Esophagus (tissue), 2 donors: ENCODE data around the gene PIP4K2C. TPM values are rescaled to one million over a fixed set of nuclear protein-coding genes. Genes with fewer than 3 reads are reported as not detected.
"Not testable (repeated sequence)": the region's sequence is repeated elsewhere in the genome, so short reads cannot be mapped to it uniquely, and the experiment has no call there.

Experiments
- H3K27ac ChIP-seq, 2 donors: one replicate each; pipeline ENCODE4 v1.5.1; 2013; ENCODE audit warnings: low read depth in 2 of 2, mild to moderate bottlenecking in 2 of 2, inconsistent platforms in 1 of 2, low read length in 1 of 2, moderate library complexity in 1 of 2
- H3K27me3 ChIP-seq, 2 donors: one replicate each; pipeline ENCODE4 v1.6.1; 2013; ENCODE audit warnings: low read length in 2 of 2, control low read depth in 1 of 2, mild to moderate bottlenecking in 1 of 2; ENCODE audit not compliant: insufficient read depth in 2 of 2, control insufficient read depth in 1 of 2
- H3K36me3 ChIP-seq, 2 donors: one replicate each; pipeline ENCODE4 v1.6.1; 2013; ENCODE audit warnings: low read length in 1 of 2; ENCODE audit not compliant: control insufficient read depth in 2 of 2, insufficient read depth in 2 of 2
- H3K4me1 ChIP-seq, 2 donors: one replicate each; pipeline ENCODE4 v1.6.1; 2013; ENCODE audit warnings: low read length in 1 of 2; ENCODE audit not compliant: control insufficient read depth in 2 of 2, insufficient read depth in 2 of 2
- H3K4me3 ChIP-seq, 2 donors: one replicate each; pipeline ENCODE4 v1.5.1; 2013; ENCODE audit warnings: low read length in 2 of 2, mild to moderate bottlenecking in 2 of 2, low read depth in 1 of 2, moderate library complexity in 1 of 2
- H3K9me3 ChIP-seq, 2 donors: one replicate each; pipeline ENCODE4 v1.6.1; 2013; ENCODE audit warnings: mild to moderate bottlenecking in 2 of 2, low read depth in 1 of 2, low read length in 1 of 2, moderate library complexity in 1 of 2; ENCODE audit not compliant: control insufficient read depth in 2 of 2, insufficient read depth in 1 of 2
- WGBS, 2 donors: extraction: QIAGEN DNeasy Blood & Tissue Kit; methylation state at CpG; one replicate each; pipeline ENCODE4 v1.1.7; 2013; 5-methylcytosine and 5-hydroxymethylcytosine counted together
- polyA plus RNA-seq, 2 donors: library from polyadenylated mRNA; stranded (reverse); fragments of 200-250 nt; gene quantifications; one replicate each; pipeline ENCODE4 v1.2.3, GENCODE V29; 2013
- donor health status: healthy with polysubstance abuse.
- donor health status: Bipolar disorder and iron deficiency.

Gene PIP4K2C
- polyA plus RNA-seq, 2 donors, result 9.4 to 20.3 TPM

- no peak overlapping the region for H3K4me3 ChIP-seq
- peaks cover 0 to 2% of the 10 kb centered on the region in 2 donors for H3K27me3 ChIP-seq
- 45 to 47% methylated on average over 13 of the region's 13 CpGs for WGBS, 2 donors
- no peak overlapping the region for H3K27ac ChIP-seq
- H3K36me3 ChIP-seq, result no peaks in the 10 kb centered on the region
- no peaks in the 10 kb centered on the region for H3K4me1 ChIP-seq
- H3K9me3 ChIP-seq, result no peaks in the 10 kb centered on the region
These were observed 7.8 kb upstream of the PIP4K2C start for GRCh38 chr12:57583008-57583831.

GRCh38 chr12:57584050-57584449 lies 6.9 kb upstream of the PIP4K2C start:
- Histone ChIP-seq H3K4me3 (no peak overlapping the region), H3K9me3 (no peaks in the 10 kb centered on the region), H3K4me1 (no peaks in the 10 kb centered on the region), H3K27me3 (peaks cover 0 to 2% of the 10 kb centered on the region in 2 donors), H3K27ac (no peak overlapping the region), H3K36me3 (no peaks in the 10 kb centered on the region)
- WGBS, 2 donors, result 99 to 100% methylated on average over 2 of the region's 2 CpGs

DNA sequence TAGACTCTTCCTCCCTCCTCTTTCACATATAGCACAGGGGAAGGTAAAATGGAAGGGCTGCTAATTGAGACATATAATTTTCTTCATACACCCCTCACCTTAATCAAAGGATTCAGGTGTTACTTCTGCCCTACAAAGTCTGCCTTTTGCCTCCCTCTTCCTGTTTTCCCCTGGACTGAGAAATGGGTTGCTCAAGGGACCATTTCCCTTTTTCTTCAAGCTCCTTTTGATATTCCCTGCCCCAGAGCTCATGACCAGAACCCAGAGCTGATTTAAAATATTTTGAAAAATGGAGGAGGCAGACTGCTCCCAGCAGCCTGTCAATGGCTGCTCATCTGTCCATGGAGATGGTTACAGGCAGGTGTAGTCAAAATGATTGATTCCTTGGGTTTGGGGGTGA lies 6.3 kb upstream of the PIP4K2C start:
- no peak overlapping the region for H3K27ac ChIP-seq
- H3K9me3 ChIP-seq, result no peaks in the 10 kb centered on the region
- no peak overlapping the region for H3K4me3 ChIP-seq
- H3K36me3 ChIP-seq, result no peaks in the 10 kb centered on the region
- peaks cover 0 to 2% of the 10 kb centered on the region in 2 donors for H3K27me3 ChIP-seq
- no peaks in the 10 kb centered on the region for H3K4me1 ChIP-seq

- H3K27ac ChIP-seq, result no peak overlapping the region
- no peaks in the 10 kb centered on the region for H3K4me1 ChIP-seq
- no peaks in the 10 kb centered on the region for H3K36me3 ChIP-seq
- 69 to 86% methylated on average over 2 of the region's 2 CpGs for WGBS, 2 donors
- H3K27me3 ChIP-seq, result peaks cover 0 to 2% of the 10 kb centered on the region in 2 donors
- H3K4me3 ChIP-seq, result no peak overlapping the region
- no peaks in the 10 kb centered on the region for H3K9me3 ChIP-seq
These were observed 5.8 kb upstream of the PIP4K2C start for GRCh38 chr12:57585156-57585555.

DNA sequence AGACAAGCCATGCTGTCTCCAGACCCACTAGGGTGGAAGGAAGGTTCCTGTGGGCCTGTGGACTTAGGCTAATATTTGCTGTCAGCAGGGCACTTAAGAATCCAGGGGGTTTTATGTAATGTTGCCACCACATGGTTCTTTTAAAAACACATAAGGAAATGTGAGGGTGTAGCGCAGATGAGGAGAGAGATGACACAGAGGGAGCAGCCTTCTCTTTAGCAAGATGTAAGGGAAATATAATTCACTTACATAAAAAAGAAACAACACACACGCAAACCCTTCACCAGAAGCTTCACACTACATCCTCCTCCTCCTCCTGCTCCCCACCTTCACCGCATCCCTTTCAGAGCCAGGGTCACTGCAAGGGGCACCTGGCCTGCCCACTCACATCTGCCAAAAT lies 4.9 kb upstream of the PIP4K2C start:
- H3K27ac ChIP-seq, result no peak overlapping the region
- 91 to 97% methylated on average over 3 of the region's 3 CpGs for WGBS, 2 donors
- H3K27me3 ChIP-seq, result peaks cover 0 to 2% of the 10 kb centered on the region in 2 donors
- H3K4me3 ChIP-seq, result no peak overlapping the region
- H3K36me3 ChIP-seq, result no peaks in the 10 kb centered on the region
- H3K4me1 ChIP-seq, result no peaks in the 10 kb centered on the region
- H3K9me3 ChIP-seq, result no peaks in the 10 kb centered on the region

DNA sequence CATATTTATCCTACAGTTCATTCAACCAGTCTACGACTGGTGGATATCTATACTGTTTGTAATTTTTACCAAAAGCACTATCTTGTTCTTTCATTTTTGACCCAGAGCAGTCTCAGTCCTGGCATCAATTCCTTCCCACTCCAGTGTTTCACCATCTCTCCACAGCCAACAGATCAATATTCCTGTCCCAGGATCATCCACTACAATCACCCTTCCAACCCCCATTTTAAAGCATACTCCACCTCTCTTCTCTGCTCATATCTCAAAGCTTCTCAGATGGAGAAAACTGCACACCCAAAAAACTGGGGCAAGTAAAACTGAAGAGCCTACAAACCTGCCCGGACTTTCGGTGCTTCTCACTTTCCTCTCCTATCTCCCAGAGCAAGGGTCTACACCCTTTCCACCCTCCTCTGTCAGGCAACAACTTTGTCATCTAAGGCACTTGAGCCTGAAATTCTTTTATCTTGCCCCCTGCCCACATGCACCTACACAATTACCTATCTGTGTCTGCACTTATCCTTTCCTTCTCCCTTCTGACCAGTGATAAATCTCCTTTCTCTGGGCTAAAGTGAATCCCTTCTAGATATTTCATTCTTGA lies 4.1 kb upstream of the PIP4K2C start:
- Histone ChIP-seq H3K4me1 (no peaks in the 10 kb centered on the region), H3K36me3 (no peaks in the 10 kb centered on the region), H3K9me3 (no peaks in the 10 kb centered on the region), H3K27me3 (peaks cover 0 to 2% of the 10 kb centered on the region in 2 donors), H3K4me3 (no peak overlapping the region), H3K27ac (no peak overlapping the region)
- 91% methylated on average over 3 of the region's 3 CpGs for WGBS, 2 donors

DNA sequence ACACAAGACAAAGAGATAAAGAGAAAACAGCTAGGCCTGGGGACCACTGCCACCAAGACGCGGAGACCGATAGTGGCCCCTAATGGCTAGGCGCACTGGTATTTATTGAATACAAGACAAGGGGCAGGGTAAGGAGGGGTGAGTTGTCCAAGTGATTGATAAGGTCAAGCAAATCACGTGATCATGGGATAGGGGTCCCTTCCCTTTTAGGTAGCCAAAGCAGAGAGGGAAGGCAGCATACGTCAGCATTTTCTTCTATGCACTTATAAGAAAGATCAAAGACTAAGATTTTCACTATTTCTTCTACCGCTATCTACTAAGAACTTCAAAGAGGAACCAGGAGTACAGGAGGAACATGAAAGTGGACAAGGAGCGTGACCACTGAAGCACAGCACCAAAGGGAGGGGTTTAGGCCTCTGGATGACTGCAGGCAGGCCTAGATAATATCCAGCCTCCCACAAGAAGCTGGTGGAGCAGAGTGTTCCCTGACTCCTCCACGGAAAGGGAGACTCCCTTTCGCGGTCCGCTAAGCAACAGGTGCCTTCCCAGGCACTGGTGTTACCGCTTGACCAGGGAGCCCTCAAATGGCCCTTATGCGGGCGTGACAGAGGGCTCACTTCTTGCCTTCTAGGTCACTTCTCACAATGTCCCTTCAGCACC lies 1.9 kb upstream of the PIP4K2C start:
- H3K27me3 ChIP-seq, H3K9me3 ChIP-seq, H3K36me3 ChIP-seq, H3K27ac ChIP-seq, H3K4me1 ChIP-seq, H3K4me3 ChIP-seq: not testable (repeated sequence)
- WGBS, 2 donors, result 88 to 89% methylated on average over 15 of the region's 15 CpGs

DNA sequence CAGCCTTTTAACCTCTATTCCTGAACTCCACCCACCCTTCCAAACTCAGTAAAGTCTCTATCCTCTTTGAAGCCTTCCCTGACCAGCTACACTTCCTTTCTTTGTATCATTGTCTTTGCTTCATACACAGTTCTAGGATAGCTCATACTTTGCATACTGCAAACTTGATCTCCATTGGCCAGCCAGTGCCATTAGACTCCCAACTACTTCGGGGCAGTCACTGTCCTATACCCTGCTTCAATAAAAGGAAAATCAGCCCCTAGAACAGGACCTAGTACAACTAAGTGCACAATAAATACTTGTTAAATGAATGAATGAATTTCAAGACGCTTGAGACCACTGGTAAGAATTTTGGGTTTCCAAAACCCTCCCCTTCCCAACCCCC lies 521 bp upstream of the PIP4K2C start:
- no peaks in the 10 kb centered on the region for H3K9me3 ChIP-seq
- peak overlapping the region in 1 of 2 donors; percentile 81 for H3K27ac ChIP-seq
- peak overlapping the region; percentile 85 to 93 for H3K4me3 ChIP-seq
- WGBS, 2 donors, result 16 to 17% methylated on average over 2 of the region's 2 CpGs
- peaks cover 0 to 2% of the 10 kb centered on the region in 2 donors for H3K27me3 ChIP-seq
- H3K36me3 ChIP-seq, result no peaks in the 10 kb centered on the region
- H3K4me1 ChIP-seq, result no peaks in the 10 kb centered on the region

DNA sequence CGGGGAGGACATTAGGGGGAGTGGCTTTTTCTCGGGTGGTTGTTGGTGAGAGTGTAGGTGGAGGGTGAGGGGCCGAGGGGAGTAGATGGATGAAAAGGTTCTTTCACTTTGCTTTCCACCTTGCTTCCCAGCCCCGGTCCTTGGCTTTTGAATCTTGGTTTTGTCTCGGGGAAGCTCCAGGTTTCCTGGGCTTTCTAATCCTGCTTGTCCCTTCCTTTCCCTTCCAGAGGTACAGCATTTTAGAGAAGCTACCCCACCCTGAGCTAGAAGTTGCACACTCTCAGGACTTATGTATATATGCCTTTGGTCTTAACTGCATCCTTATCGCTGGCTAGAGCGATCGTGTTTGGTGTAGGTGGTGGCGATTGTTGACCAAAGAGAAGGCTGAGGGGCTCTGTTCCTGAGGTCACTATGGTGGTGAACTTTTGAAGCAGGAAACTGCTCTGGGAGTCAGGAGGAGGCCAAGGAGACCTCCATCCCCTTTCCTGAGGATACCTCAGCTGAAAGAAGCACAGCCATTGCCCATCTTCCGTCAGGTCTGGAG lies 862 bp downstream of the PIP4K2C start:
- Histone ChIP-seq H3K4me3 (peak overlapping the region; percentile 85 to 93), H3K9me3 (no peaks in the 10 kb centered on the region), H3K27ac (peak overlapping the region in 1 of 2 donors; percentile 81), H3K4me1 (no peaks in the 10 kb centered on the region), H3K27me3 (peaks cover 0 to 2% of the 10 kb centered on the region in 2 donors), H3K36me3 (peaks cover 0 to 6% of the 10 kb centered on the region in 2 donors)
- 35 to 41% methylated on average over 10 of the region's 10 CpGs for WGBS, 2 donors
